C4-2B (cell line): ENCODE data around the gene CDKN1C.

Experiments
- H3K27ac ChIP-seq: fragments of 450-650 bp; 2 replicates; pipeline ENCODE4 v1.5.1; 2017
- ZFX ChIP-seq: fragments of 450-650 bp; IDR thresholded peaks from 2 replicates; pipeline ENCODE4 v1.6.1; 2017
- TF ChIP-seq, protein P1 (sequence below): fragments of 450-650 bp; conservative IDR thresholded peaks from 2 replicates; pipeline ENCODE4 v1.5.1; 2017; ENCODE audit warnings: mild to moderate bottlenecking

CDKN1C gene

DNA sequence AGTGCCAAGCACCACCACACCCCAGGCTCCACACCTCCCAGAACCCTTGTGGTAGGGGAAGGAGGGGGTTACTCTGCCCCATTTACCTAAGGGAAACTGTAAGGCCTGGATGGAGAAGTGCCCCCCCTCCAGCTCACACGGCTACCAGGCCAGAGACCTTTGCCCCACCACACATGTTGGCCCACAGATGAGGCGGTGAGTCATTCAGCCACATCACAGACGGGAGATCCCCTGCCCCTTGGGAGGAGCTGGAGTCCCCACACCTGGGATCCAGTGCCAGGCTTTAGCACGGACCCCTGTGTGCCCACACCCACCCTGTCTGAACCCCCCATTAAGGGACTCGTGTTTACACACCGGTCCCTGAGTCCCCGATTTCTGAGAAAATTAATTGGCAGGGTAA lies 24.9 kb downstream of the CDKN1C start:
- TF ChIP-seq ZFX = no peak
- TF ChIP-seq, protein P1, sequence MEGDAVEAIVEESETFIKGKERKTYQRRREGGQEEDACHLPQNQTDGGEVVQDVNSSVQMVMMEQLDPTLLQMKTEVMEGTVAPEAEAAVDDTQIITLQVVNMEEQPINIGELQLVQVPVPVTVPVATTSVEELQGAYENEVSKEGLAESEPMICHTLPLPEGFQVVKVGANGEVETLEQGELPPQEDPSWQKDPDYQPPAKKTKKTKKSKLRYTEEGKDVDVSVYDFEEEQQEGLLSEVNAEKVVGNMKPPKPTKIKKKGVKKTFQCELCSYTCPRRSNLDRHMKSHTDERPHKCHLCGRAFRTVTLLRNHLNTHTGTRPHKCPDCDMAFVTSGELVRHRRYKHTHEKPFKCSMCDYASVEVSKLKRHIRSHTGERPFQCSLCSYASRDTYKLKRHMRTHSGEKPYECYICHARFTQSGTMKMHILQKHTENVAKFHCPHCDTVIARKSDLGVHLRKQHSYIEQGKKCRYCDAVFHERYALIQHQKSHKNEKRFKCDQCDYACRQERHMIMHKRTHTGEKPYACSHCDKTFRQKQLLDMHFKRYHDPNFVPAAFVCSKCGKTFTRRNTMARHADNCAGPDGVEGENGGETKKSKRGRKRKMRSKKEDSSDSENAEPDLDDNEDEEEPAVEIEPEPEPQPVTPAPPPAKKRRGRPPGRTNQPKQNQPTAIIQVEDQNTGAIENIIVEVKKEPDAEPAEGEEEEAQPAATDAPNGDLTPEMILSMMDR = no peak

DNA sequence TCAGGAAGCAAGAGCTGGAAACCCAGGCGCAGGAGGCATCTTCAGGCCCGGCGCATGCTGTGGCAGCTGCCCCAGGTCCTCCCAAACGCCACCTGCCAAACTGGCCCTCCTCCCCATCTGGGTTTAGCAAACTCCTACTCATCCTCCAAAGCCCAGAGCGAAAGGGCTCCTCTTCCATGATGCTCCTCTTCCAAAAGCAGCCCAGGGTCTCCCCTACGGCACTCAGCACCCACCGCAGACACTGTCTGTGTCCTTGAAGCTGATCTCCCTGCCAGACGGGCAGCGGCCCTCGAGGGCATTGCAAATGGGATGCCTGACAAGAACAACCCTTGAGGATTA lies 25.9 kb downstream of the CDKN1C start:
- H3K27ac ChIP-seq = no peak overlapping the region
- TF ChIP-seq, protein P1 = no peak
- TF ChIP-seq ZFX = no peak

More for the DNA sequence above, 24.9 kb downstream of the CDKN1C start:
- H3K27ac ChIP-seq = no peak overlapping the region

DNA sequence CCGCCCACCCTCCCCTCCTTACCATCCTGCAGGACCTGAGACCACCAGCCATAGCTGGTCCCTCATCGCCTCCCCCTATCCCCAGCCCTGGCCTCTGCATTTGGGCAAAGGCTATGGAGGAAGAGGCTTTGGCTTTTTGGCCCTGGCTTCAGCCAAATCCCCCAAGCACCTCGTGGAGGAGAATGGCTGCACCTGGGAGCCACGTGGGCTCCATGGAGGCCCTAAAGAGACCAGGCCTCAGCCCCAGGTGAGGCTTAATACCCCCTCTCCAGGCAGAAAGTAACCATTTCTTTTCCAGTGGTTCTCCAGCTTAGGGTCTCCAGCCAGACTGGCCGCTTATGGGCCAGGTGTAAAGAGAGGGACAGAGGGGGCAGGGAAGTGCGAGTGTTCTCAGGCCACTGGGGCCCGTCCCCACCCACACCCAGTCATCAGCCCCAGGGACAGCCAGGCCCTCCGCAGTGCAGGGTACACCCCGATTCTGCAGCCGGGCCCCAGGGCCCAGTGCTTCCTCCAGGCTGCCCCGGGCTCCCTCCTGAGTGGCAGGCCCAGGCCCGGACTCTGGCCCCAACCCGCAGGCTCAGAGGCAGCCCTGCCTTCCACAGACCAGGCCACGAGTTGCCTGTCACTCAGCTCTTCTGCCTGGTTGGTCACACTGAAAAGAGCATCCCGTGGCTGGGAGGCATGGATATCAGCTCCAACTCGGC lies 26.4 kb downstream of the CDKN1C start:
- no peak overlapping the region for H3K27ac ChIP-seq
- no peak for TF ChIP-seq ZFX
- TF ChIP-seq, protein P1 = no peak

DNA sequence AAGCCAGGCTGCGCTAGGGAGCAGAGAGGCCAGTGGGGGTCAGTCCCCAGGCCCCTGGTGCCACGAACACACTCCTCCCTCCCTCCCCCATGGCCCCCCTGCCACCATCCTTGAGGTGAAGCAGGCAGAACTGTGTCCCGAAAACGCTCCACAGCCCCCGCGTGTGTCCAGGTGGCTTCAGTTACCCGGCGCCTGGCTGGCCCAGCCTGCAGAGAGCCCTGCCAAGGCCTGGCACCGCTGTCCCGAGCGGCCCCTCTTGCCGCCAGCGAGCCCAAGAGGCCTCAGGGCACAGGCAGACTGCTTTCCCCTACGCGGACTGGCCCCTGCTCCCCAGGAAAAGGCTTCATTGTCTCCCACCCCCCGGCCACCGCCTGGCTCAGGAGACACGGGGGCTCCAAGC lies 27.7 kb downstream of the CDKN1C start:
- no peak for TF ChIP-seq ZFX
- TF ChIP-seq, protein P1 = no peak

DNA sequence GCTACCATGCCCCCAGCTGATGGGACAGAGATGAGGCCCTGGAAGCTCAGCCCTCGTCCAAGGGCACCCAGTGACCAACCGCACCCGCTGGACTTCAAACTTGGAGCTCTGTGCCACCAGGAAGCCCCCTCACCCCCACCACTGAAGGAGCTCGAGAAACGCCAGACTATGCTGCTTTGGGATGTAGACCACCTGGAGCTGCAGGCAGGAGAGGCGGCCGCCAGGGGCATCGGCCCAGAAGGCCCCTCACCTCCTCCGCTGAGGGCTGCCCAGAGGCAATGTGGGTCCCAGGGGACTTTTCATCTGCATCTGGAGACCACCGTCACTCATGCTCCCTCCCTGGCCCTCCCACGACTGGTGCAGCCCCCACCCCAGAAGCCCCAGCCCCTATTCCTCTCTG lies 28.3 kb downstream of the CDKN1C start:
- H3K27ac ChIP-seq = no peak overlapping the region
- TF ChIP-seq ZFX = no peak
- TF ChIP-seq, protein P1 = no peak

More for the DNA sequence above, 27.7 kb downstream of the CDKN1C start:
- H3K27ac ChIP-seq = no peak overlapping the region

DNA sequence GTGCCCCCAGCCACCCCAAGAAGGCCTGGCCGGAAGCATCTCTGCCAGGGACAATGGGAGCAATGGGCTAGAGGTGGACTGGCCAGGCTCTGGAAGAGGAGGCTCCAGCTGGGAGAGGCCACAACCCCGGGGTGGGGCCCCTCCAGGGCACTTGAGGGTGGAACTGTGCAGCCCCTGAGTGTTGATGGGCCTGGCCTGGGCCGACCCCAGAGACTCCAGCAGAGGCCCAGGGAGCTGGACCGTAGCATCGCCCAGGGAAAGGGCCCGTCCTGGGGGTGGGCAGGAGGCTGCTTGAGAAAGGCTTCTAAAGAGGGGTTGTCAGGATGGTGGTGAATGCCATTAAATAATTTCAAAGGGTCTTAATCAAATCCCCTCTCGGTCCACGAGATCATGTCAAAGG lies 30.4 kb downstream of the CDKN1C start:
- TF ChIP-seq ZFX = no peak
- TF ChIP-seq, protein P1 = no peak
- H3K27ac ChIP-seq = no peak overlapping the region

DNA sequence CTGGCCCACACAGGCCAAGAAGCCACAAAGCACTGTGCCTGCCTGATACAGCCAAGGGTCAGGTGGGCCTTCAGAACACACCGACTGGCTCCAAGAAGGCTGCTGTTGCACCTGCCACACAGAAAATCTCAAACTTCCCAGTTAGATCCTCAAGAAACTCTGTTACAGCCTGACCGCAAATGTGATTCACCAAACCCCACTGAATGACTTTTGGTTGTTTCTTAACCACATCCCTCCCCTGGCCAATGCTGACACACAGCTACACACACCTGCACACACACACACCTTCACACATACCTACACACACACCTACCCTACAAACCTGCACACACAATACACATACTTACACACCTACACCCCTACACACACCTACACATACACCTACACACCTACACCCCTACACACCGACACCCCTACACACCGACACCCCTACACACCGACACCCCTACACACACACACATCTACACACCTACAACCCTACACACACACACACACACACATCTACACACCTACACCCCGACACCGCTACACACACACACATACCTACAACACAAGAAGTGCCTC lies 31.5 kb downstream of the CDKN1C start:
- H3K27ac ChIP-seq = no peak overlapping the region
- TF ChIP-seq, protein P1 = no peak
- no peak for TF ChIP-seq ZFX
